Adrenal gland (tissue), 5 donors: ENCODE results near the gene RGS3.

ENCODE experiments used
- CTCF ChIP-seq, 6 experiments: fragments of 450-650 bp in 4 of 6; fragments of 200-600 bp in 2 of 6; sonication (generic) in 1 of 6; IDR thresholded peaks; 1 replicate in 5 of 6; 2 replicates in 1 of 6; pipeline versions ENCODE4 v1.5.1 to v1.8.0; 2016 to 2021; ENCODE audit warnings: antibody characterized with exemption in 6 of 6, mild to moderate bottlenecking in 2 of 6, moderate library complexity in 1 of 6
- POLR2A ChIP-seq, 2 donors: fragments of 450-650 bp; IDR thresholded peaks; one replicate each; pipeline ENCODE4 v1.6.1; 2017; ENCODE audit warnings: antibody characterized with exemption in 2 of 2, mild to moderate bottlenecking in 2 of 2, moderate library complexity in 1 of 2
- donor health status: DM: no; HTN: no; CAD: no.

- TF ChIP-seq CTCF (IDR thresholded peaks at IDR 0.05) (no peak), POLR2A (IDR thresholded peaks at IDR 0.05) (no peak)
Observed at GRCh38 chr9:113612828-113613227, 149.3 kb downstream of the RGS3 start.
